WTC11 (cell line): ENCODE results near the gene ACTR3C. TPM values are rescaled to one million over a fixed set of nuclear protein-coding genes. Genes with fewer than 3 reads are reported as not detected.
"Not testable (repeated sequence)": the region's sequence is repeated elsewhere in the genome, so short reads cannot be mapped to it uniquely, and the experiment has no call there.

ENCODE experiments used
- ATAC-seq: fragments of 200-7000 bp; cut with Tn5 transposase; 2 replicates; pipeline ENCODE4 v1.10.0; 2021; ENCODE audit warnings: mild to moderate bottlenecking, moderate library complexity
- CTCF ChIA-PET: fragments of 300-600 bp; sonication (Branson Sonifier 250); formaldehyde crosslinking; loops from one replicate; lab custom pipeline; 2021; ENCODE audit warnings: antibody characterized with exemption; lab: Charles Lee
- POLR2A ChIA-PET: fragments of 350-600 bp; sonication (Branson Sonifier 250); formaldehyde crosslinking; loops from one replicate; lab custom pipeline; 2021; ENCODE audit warnings: antibody characterized with exemption; lab: Charles Lee
- DNase-seq: peaks from one replicate; pipeline ENCODE4 v3.0.0; 2021; ENCODE audit warnings: low spot score
- H3K27ac Mint-ChIP-seq: 2 replicates; pipeline ENCODE4 v1.8.0; 2021; ENCODE audit warnings: mixed read lengths
- H3K27me3 Mint-ChIP-seq: 2 replicates; pipeline ENCODE4 v1.8.0; 2021; ENCODE audit warnings: low read depth, mild to moderate bottlenecking, moderate library complexity, mixed read lengths
- H3K36me3 Mint-ChIP-seq: 2 replicates; pipeline ENCODE4 v1.8.0; 2021; ENCODE audit warnings: mixed read lengths
- H3K4me1 Mint-ChIP-seq: 2 replicates; pipeline ENCODE4 v1.8.0; 2022; ENCODE audit warnings: mixed read lengths
- H3K4me3 Mint-ChIP-seq: 2 replicates; pipeline ENCODE4 v1.8.0; 2021; ENCODE audit warnings: mild to moderate bottlenecking, moderate library complexity, mixed read lengths
- H3K9me3 Mint-ChIP-seq: 2 replicates; pipeline ENCODE4 v1.8.0; 2021; ENCODE audit warnings: mixed read lengths
- total RNA-seq: library from RNA; stranded (reverse); gene quantifications from 3 replicates; pipeline ENCODE4 v1.2.3, GENCODE V29; 2021

ACTR3C gene
- total RNA-seq, 1 experiment from 2014 or later, result 1.4 TPM

DNA sequence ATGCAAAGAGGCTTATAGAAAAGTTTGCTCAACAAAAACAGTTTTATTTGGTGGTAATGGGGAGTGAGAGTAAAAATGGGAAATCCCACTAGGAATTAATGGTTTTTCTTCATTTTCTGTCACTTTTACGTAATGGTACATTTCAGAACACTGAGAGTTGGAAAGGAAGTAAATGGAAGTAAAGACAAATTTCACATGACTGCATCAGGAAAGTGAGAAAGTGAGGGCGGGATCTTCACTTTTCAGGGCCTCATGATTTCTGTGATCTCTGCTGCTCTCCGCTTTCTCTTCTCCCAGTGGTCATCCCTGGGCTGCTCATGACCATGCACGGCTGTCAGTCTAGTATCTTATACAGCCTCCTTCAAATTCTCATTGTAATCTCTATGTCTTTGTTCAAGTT lies 117.5 kb downstream of the ACTR3C start:
- H3K4me3 Mint-ChIP-seq, H3K27me3 Mint-ChIP-seq, H3K4me1 Mint-ChIP-seq, H3K27ac Mint-ChIP-seq, H3K9me3 Mint-ChIP-seq, H3K36me3 Mint-ChIP-seq, CTCF ChIA-PET, ATAC-seq, POLR2A ChIA-PET, DNase-seq: not testable (repeated sequence)

DNA sequence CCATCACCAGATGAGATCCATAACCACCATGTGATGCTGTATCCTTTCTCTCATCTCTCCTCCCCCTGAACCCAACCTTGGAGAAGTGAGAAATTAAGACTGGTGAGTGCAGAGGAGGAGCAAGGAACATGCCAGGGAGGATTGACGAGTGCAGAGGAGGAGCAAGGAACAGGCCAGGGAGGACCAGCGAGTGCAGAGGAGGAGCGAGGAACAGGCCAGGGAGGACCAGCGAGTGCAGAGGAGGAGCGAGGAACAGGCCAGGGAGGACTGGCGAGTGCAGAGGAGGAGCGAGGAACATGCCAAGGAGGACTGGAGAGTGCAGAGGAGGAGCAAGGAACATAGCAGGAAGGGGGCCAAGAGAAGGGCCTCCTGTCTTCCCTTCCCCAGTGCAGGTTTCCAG lies 118.8 kb downstream of the ACTR3C start:
- H3K9me3 Mint-ChIP-seq, DNase-seq, H3K36me3 Mint-ChIP-seq, H3K4me3 Mint-ChIP-seq, POLR2A ChIA-PET, CTCF ChIA-PET, H3K27me3 Mint-ChIP-seq, H3K4me1 Mint-ChIP-seq, H3K27ac Mint-ChIP-seq, ATAC-seq: not testable (repeated sequence)

DNA sequence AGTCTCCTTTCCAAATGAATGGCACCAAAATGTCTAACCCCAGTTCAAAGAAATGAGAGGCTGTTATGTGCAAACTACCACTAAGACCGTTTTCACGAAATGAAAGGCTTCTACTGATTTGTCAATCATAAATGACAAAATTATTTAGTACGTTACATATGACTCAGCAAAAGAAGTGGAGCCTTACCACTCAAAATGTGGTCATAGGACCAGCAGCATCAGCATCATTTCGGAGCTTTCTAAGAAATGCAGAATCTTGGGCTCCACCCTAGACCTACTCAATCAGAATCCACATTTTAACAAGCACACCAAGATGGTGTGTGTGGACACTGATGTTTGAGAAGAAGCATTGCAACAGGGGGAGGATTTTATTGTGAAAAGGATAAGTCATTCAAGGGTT lies 120.5 kb downstream of the ACTR3C start:
- CTCF ChIA-PET, H3K4me1 Mint-ChIP-seq, H3K27ac Mint-ChIP-seq, H3K4me3 Mint-ChIP-seq, H3K36me3 Mint-ChIP-seq, DNase-seq, POLR2A ChIA-PET, H3K9me3 Mint-ChIP-seq, H3K27me3 Mint-ChIP-seq, ATAC-seq: not testable (repeated sequence)

Other genes starting within 250 kb of the ACTR3C start
- 27.7 to 33.3 TPM (median 32.7 TPM) in 3 replicates for gene LRRC61, start 190 bp downstream of the ACTR3C start, total RNA-seq
- gene RARRES2, start 18.1 kb upstream of the ACTR3C start, total RNA-seq, result 193 to 230 TPM (median 197 TPM) in 3 replicates
- 105 to 130 TPM (median 112 TPM) in 3 replicates for gene REPIN1, start 45.3 kb upstream of the ACTR3C start, total RNA-seq
- gene ZNF775, start 55.8 kb upstream of the ACTR3C start, total RNA-seq, result 24.1 to 26.6 TPM (median 25.4 TPM) in 3 replicates
- gene GIMAP8, start 127.1 kb upstream of the ACTR3C start, total RNA-seq, result 0.09 to 0.18 TPM (median 0.09 TPM) in 3 replicates
- 0.37 to 0.48 TPM (median 0.37 TPM) in 3 replicates for gene GIMAP7, start 191.3 kb upstream of the ACTR3C start, total RNA-seq
- gene GIMAP4, start 243.8 kb upstream of the ACTR3C start, total RNA-seq, result 0.28 to 0.39 TPM (median 0.30 TPM) in 3 replicates